GM19023 (cell line): ENCODE data around the gene UBALD1.
"Not testable (repeated sequence)": the region's sequence is repeated elsewhere in the genome, so short reads cannot be mapped to it uniquely, and the experiment has no call there.

Source experiments
- ATAC-seq: cut with Tn5 transposase; IDR thresholded peaks from one replicate; pipeline ENCODE4 v1.9.1; 2021; ENCODE audit warnings: mild to moderate bottlenecking, moderate library complexity; ENCODE audit not compliant: unreplicated experiment

The UBALD1 gene

GRCh38 chr16:4614571-4615383, at the start of gene UBALD1:
Gene UBALD1 (minus strand): TSS chr16:4614888. CDS start chr16:4614797, 91 bp downstream.
- ATAC-seq, result peak; percentile 53

GRCh38 chr16:4663777-4664465, 49.2 kb upstream of the UBALD1 start:
- no peak for ATAC-seq

GRCh38 chr16:4663465-4663776, 48.7 kb upstream of the UBALD1 start:
- ATAC-seq, result no peak

- ATAC-seq, result no peak
These were observed 47.0 kb upstream of the UBALD1 start for GRCh38 chr16:4661661-4662060.

- ATAC-seq, result no peak
These were observed 45.8 kb upstream of the UBALD1 start for GRCh38 chr16:4660454-4661007.

- ATAC-seq, result no peak
These were observed 45.0 kb upstream of the UBALD1 start for GRCh38 chr16:4659363-4660353.

GRCh38 chr16:4656695-4657686, 42.3 kb upstream of the UBALD1 start:
- ATAC-seq, result no peak

GRCh38 chr16:4656221-4656620, 41.5 kb upstream of the UBALD1 start:
- no peak for ATAC-seq

- no peak for ATAC-seq
These were observed 41.1 kb upstream of the UBALD1 start for GRCh38 chr16:4655801-4656200.

- ATAC-seq, result no peak
These were observed 40.4 kb upstream of the UBALD1 start for GRCh38 chr16:4654964-4655590.

- ATAC-seq, result no peak
These were observed 39.6 kb upstream of the UBALD1 start for GRCh38 chr16:4654011-4654963.

- ATAC-seq, result no peak
These were observed 37.9 kb upstream of the UBALD1 start for GRCh38 chr16:4652561-4652960.

- ATAC-seq, result no peak
These were observed 37.1 kb upstream of the UBALD1 start for GRCh38 chr16:4651827-4652226.

GRCh38 chr16:4650443-4651074, 35.9 kb upstream of the UBALD1 start:
- not testable (repeated sequence) for ATAC-seq

- ATAC-seq, result no peak
These were observed 35.2 kb upstream of the UBALD1 start for GRCh38 chr16:4649744-4650442.

- no peak for ATAC-seq
These were observed 34.2 kb upstream of the UBALD1 start for GRCh38 chr16:4648917-4649316.

GRCh38 chr16:4647644-4647980, 32.9 kb upstream of the UBALD1 start:
- no peak for ATAC-seq
